T-helper 1 cell (primary cell): ENCODE data around the gene FILIP1.

Experiments
- DNase-seq, 5 donors: peaks; one replicate each; pipeline ENCODE4 v3.0.0-alpha.2; 2012 to 2020

FILIP1 gene

DNA sequence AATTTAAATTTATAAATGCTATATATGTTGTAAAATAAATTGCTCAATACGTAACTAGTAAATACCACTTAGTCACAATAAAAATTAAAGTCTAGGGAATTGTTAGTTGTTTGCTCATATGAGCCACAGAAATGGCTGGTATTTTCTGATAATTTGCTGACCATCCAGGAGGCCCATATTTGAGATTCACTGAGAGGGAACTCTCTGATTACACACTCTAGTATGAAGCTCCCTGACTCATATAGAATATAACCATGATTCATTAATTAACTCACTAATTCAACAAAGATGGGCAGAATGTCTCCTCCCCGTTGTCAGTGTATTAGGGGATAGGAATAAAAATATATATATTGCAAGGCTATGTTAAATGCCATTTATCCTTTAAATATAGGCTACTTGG is 162.4 kb downstream of the FILIP1 start:
- DNase-seq = no peak

DNA sequence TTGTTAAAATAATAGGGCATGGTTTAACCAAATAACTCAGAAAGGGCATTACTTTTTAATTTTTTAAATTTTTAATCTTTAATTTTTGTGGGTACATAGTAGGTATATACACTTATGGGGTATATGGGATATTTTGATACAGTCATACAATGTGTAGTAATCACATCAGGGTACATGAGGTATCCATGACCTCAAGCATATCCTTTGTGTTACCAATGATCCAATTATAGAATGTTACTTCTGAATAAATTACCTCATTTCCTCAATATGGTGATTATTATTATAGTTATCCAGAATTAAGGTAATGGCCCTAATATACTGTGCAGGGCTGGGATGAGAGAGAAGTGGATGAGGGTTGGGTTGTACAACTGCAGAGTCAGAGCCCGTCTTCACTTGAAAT is 163.9 kb downstream of the FILIP1 start:
- no peak for DNase-seq

DNA sequence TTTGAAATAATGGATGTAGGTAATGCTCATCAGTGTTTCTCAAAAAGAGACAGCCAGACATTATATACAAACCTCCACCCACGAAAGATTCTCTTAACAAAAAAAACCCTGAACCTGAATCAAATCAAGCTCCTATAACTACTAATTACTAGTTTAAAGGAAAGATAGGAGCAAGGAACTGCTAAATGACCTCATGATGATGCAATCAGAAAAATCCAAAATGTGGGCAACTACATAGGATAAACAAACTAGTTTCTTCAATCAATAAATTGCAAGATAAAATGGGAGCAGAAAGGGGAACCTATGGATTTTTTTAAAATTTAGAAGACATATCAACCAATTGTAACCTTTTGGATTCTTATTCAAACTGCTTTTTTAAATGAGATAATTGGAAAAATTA is 165.8 kb downstream of the FILIP1 start:
- DNase-seq = no peak

DNA sequence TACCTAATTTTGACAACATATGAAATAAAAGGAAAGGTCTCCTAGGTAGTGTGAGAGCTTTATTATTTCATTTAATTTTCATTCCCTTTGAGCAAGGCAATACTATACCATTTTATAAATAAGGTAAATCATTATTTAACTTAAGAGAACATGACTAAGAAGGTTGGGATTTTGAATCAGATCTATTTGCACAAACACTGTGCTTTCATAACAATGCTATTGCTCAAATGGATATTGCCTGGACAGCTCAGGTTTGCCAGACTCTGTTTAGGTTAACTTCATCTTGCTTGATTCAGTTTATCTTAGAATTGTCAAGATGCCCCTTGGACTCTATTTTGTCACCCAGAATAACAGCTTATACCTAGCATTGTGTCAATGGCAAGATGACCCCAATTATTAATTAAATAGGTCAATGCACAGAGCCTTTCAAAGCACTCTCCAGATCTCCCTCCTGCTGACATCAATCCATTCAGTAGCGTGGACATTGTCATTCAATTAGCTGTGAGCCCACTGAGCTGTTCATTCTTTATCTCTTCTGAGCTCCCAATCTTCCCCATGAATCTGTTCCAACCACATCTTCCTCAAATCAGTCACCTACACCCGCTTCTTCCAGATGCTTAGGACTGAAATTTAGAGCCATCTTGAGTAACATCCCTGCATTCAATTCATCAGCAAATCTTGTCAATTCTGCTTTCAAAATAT is 166.9 kb downstream of the FILIP1 start:
- no peak for DNase-seq

DNA sequence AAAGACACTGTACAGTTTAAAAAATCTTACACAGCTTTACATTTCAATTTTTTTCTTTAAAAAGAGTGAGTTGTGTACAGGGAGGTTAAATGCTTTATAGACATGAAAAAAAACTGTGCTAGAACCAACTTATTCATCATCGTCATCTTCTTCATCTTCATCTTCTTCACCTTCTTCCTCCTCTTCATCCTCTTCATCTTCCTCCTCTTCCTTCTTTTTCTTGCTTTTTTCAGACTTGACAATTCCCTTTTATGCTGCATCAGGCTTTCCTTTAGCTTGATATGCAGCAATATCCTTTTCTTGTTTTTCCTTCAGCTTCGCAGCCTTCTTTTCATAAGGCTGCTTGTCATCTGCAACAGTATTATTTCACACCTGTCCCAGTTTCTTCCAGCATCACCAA is 174.7 kb downstream of the FILIP1 start:
- no peak for DNase-seq

DNA sequence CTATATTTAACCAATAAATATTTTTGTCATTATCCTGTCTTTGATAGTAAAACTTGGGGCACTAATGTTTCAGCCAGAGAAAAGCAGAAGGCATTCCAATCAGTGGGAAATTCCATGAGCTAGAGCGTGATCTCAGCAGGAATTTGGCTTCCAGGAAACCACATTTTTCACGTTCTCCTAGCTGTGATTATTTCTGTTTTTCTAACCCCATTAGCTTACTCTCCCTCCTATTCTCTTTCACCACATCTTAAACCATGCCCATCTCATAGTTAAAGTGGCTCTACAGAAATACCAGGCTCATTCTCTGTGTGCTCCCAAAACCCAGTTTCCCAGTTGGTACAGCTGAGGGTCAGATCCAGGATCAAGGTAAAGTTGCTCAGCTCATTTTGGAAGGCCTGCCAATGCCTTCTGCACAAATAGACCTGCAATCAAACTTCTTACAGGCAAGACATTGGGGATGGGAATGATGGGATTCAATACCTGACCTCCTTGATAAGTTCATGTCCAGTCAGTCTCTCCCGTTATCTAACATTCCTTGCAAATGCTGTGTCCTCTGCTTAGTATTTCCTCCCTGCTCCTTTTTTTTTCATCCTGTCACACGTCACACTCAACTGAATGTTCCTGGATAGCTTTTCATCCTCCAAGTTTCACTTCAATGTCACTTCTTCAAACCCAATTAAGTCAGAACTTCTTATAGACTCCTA is 175.9 kb downstream of the FILIP1 start:
- DNase-seq = no peak

DNA sequence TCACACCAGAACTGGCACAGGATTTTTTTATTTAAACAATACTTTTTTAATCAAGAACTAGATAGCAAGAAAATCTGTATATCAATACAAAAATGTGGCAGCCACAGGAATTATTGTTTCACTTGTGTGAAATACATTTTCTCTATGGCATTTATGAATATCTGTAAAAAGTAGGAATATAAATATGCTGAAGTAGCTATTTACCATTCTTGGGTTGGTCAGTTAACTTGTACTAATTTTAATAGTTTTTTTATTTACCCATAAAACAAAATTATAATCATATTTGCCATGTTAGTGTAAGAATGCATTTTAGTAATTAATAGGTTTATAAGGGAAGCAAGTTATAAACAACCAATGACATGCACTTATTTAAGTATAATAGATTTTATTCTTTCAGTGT is 177.6 kb downstream of the FILIP1 start:
- no peak for DNase-seq

DNA sequence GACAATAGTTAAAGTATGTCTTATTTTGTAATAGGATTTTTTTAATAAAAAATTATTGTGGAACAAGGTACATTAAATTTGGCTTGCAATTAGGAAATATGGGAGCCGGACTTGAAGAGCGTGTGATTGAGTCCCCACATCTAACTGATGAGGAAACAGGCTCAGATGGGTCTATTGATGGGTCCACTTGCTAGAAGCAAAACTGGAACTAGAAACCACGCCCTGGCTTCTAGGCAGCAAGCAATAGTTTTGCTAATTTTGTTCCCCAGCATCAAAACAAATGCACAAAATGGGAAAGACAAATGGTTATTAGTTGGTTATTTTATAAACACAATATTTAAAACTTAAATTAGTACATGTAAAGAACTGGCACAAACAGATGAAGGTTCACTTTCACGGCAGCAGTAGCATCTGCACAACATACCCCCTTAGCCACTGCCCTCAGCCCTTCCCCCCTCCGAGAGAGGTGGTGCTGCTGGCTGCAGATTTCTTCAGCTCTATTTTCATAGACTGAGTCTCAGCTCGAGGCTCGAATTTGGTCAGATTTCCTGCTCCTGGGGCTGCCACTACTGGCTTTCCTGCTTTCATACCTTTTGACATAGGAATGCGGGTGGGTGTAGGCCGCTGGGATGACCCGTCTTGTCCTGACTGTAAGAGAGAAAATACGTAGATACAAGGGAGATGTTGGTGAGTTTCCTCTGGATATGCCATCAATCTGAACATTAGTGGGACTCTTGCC is 185.2 kb downstream of the FILIP1 start:
- DNase-seq = no peak

DNA sequence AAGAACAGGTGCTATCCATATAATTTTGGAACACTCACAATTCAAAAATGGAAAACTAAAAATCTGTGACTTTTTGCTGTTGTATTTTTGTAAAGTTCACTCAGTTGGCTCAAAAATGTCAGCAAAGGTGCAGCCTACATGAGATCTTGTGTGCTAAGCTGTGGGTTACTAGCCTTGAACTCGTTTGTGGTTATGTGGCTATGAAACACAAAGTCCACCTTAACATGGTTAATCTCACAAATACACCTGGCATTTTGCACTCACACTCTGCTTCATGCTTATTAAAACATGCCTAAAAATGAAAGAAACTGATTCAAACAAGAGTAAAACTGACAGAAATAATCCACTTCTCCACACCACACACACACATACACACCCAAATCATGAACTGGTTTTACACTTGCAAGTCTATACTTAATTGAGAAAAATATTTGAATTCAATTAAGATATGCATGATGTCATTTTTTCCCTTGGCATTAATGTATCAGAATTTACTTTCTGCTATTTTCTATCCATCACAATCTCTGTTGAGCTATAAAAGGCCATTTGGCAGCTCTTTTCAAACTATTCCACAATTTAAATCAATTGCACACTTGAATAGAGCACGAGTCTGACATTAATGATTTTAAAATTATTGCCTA is 186.1 kb downstream of the FILIP1 start:
- DNase-seq = no peak

DNA sequence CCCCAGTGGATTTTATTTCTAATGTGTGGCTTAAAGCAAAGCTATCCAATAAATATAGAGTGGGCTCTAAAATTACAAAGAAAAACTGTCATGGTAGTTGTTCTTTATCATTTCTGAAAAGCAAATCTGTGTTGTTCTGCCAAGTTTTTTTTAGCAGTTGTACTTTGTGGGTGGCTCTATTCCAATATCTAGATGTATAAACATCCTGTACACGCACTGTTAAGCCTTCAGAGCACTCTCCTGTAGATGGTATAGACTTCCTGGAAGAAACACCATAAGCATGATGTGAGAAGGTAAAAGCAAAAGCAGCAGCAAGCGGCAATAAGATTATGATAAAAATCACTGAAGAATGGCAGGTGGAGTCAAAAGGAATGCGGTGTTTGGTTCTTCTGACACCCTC is 187.5 kb downstream of the FILIP1 start:
- DNase-seq = peak in 1 of 5 donors; percentile 20

DNA sequence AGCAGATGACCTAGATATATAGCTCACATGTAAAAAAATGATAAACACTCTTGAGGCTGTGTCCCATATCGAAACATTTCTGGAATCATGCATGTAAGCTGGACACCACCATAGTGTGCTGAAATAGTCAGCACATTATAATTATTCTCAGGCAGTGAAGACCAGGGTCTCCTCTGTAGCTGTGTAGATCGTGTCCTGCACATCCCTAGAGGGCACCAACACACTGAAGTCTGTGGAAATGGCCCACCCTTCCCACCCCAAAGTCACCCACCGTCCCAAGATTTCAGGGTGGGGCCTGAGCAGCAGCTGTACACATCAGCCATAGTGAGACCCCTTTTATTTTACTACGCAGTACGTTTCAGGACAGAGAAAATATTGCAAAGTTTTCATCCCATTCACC is 188.0 kb downstream of the FILIP1 start:
- no peak for DNase-seq

DNA sequence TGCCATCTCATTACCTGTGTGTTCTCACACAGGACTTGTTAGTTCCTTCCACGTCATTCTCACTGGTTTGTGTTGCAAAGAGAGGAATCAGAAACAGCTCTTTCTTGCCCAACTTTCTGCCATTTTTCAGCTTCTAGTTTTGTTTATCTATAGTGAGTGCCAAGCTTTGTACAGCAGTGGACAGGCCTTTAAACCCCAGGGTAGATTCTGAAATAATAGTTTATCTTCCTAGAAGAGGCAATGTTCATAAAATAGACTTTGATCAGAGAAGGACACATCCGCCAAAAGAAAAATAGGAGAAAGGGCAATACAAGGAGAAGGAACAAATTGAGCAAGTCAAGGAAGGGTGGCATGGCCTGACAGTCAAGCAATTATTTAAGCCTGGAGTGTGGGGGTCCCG is 191.3 kb downstream of the FILIP1 start:
- no peak for DNase-seq

DNA sequence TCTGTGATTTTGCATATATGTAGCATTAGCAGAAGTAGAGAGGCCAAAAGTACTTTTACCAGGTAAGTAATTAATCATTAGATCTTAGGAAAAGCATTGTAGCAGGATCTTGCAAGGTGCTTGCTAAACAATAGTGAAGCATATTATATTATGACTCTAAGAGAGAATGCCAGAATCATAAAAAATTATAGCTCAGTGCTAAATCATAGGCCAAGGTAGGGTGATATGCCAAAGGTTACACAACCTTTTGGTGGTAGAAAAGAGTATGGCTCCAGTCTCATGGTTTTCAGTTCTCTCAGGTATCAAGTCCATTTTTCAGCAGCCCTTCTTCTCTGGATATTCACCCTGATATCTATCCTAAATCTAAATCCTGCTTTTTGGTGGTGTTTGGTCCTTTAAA is 192.1 kb downstream of the FILIP1 start:
- no peak for DNase-seq

DNA sequence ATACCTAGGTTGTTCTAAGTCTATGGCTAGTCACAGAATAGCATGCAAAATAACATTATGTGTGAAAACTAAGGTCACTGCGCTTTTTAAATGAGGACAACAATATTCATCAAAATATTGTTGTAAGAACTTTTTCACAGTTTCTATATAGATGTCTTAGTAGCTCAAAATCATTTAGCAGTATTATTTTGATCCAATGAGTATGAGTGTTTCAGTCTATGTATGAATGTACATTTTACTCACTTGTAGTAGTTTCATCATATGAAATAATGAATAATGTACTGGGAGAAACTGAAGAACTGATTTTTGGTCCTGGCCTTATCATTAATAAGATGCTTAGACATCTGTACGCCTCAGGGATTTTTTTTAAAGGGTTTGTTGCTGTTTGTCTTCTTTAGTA is 192.5 kb downstream of the FILIP1 start:
- no peak for DNase-seq

DNA sequence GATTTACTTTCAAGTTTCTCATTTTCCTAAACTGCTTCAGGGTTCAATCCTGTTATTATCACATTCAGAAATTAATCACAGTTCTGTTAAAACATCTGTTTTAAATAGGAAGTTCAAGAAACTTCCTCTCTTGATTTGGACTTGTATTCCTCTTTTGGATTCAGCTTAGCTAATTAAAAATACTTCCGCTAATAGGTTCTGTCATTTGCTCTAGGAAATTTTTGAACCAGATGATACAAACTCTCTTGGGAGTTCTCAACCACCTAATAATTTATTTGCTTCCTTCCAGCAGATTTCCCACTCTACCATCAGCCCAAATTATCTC is 193.1 kb downstream of the FILIP1 start:
- DNase-seq = no peak

DNA sequence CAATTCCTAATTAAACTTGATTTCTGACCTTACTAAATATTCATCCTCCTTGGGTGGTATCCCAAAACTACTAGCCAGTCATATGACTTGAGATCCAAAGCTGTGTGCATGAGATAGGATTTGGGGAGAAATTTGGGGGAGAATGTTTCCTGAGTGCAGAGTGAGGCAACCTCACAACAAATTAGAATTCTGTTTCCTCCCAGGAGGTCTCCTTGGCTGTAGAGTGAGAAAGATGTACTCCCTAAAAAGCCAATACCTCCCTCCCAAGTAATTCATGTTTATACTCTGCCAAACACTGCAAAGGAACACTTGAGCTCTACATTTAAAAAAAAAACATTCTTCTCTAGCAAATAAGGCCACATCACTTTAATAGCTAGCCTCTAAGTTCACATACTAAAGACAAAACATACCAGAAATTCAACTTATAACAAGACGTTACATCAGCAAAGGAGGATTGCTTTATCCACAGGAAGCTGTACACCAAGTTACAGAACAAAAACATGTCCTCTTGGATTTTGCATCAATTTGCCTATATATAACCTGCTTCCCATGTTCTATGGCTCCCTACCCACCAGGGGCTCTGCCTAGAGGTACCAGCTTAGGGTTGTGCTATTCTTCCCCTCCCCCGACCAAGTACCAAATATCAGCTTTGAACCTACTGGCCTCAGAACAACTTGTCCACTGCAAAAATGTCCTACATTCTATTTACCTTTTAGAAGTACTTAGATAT is 193.6 kb downstream of the FILIP1 start:
- no peak for DNase-seq

DNA sequence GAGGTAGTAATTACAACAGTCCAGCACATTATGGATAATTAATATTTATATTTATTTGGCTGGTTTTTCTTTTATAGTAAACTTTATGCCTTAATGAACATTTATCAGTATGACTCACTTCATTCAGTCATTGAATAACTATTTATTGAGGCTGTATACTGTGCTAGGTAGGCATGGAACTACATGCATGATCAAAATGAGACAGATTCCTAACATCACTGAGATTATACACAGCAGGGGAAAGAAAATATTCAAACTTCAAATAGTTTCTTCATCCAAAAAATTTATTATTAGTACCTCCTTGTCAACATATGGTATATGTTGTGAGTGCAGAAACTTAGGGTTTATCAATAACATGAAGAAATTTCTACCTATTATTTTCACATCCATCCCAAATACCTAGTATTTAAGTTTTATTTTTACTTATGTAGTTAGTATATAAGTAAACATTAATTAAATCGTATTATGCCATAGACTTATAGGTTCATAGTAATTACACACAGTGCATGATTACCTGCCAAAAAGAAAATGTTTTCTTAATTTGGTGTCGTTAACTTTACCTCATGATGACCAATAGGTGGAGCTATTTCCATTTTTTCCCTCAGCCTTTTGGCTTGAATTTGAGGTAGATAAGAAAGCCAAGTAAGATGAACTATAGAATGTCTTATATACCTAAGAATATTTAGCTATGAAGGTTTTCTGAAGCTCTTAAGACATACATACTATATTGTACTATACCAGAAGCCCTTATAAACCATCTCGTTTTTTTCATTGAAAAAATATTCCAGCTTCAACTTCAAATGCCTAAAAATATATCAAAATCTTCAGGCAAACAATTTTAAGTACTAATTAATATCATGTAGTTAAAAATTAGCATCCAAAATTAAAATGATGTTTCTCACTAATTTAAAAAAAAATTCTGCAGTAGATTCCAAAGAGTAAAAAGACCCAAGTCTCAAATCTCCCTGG is 196.5 kb downstream of the FILIP1 start:
- DNase-seq = peak in 1 of 5 donors; percentile 67

DNA sequence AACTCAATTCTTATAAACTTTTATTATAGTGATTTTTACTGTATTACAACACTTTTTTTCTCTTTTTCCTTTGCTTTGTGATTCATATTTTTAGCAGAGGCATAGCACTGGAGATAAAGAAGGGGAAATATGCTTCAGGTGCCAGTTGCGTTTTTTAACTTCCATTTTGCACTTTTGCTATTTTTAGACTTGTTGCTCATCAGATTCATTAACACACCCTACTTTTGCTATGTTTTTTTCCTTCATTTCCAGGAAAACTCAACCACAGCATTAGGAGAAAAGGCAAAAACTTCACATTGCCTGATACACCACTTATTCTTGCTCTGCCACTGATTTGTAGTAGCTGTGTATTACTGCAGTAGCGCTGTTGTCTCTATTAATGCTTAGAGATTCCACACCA is 201.0 kb downstream of the FILIP1 start:
- DNase-seq = no peak

DNA sequence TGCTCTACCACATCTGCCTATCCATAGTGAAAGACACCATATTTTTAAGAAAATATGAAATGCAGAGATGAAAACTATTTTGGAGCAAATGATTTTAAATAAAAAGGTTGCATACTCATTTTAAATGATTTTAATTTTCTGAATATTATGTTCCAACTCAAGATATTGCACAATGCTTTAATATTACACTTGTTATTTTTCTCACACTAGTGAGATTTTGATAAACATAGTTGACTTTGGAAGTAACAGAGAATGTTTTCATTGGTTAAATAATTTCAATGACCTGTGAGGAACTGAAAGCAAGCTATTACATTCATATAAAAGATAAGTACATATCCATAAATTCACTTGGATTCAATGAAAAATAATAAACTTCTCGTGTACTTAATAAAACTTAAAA is 201.9 kb downstream of the FILIP1 start:
- no peak for DNase-seq

DNA sequence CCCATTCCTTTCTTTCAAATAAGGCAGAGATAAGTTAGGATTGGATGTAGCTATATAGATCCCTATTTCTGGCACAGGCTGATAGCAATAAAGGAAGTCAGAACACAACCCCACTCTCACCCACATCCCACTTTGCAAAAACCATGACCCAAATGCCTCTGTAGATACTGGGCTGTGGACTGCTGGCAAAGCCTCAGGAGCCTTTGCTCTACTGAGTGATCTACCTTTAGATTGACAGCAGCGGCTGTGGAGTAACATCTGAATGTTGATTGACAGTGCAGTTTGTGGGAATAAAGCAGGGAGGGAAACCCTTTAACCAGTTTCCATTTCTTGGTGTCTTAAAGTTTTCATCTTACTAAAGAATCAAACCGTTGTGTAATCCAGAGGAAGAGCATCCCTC is 202.3 kb downstream of the FILIP1 start:
- DNase-seq = no peak

DNA sequence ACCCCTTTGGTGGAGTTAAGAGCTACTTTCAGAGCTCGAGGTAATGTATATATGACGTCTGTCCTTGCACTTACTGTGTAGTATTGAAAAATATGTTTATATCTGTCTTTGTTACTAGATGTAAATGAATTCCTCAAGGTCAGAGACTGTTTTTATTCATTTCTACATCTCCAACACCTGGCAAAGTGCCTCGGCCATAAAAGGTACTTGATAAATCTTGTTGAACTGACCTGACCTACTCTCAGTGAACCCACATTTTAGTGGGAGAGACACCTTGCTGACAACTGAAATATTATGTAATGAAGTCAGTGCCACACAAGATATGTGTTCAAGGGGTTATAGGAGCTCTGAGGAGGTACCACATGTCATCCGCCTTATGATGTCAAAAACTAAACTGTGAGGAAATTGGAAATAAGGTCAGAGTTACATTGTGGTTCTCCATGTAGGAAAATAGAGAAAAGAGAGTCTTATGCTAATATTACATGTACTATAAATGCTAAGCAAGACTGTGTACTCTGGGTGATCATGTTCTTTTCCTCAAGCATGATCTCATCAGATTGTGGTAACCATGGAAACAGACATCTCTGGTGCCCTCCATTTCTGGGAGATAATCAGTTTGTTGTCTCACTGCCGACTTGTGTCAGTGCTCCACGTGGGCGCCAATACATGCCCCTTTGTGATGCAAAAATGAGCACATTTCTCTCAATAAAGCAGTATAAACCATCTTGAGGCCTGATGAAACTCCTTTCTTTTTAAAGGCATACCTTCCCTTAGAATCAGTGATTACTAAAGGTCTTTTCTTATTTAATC is 203.3 kb downstream of the FILIP1 start:
- DNase-seq = no peak
